GM18909 (cell line): ENCODE measurements around the gene SLC22A16.

Source experiments
- ATAC-seq: cut with Tn5 transposase; IDR thresholded peaks from one replicate; pipeline ENCODE4 v1.9.1; 2021; ENCODE audit warnings: mild to moderate bottlenecking; ENCODE audit not compliant: unreplicated experiment, poor library complexity

SLC22A16 gene

GRCh38 chr6:110449541-110449895, 26.9 kb downstream of the SLC22A16 start:
- no peak for ATAC-seq

GRCh38 chr6:110448846-110449540, 27.4 kb downstream of the SLC22A16 start:
- ATAC-seq, result no peak

DNA sequence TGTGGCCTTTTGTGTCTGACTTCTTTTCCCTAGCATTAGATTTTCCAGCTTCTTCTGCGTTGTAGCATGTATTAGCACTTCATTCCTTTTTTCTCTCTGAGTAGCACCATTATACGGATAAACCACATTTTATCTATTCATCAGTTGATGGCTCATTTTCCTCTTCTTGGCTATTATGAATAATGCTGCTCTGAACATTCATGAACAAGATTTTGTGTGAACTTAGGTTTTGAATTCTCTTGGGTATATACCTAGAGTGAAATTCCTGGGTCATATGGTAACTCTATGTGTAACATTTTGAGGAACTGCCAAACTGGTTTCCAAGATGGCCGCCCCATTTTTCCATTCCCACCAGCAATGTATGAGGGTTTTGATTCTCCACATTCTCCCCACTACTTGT, 28.7 kb downstream of the SLC22A16 start:
- ATAC-seq, result no peak

DNA sequence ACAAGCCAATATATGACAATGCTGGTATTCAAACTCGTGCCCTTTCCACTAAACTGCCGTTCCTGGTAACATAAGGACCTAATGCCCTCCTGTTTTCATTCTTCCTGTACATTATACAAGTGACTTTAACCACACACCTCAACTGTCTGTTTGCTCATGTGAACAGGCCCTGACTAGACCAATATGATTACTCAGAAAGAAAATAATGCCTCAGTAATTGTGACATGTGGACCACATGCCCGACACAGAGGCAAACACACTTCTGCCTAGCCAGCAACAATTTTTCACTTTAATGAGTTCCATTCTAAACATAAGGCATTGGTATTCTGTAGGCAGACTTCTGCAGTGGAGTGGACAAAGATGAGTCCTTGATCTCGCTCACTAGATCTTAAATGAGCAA, 30.0 kb downstream of the SLC22A16 start:
- no peak for ATAC-seq

GRCh38 chr6:110440026-110440425, 36.4 kb downstream of the SLC22A16 start:
- no peak for ATAC-seq

- ATAC-seq, result no peak
These were observed 37.1 kb downstream of the SLC22A16 start for GRCh38 chr6:110439356-110439755.

GRCh38 chr6:110434961-110435602, 41.3 kb downstream of the SLC22A16 start:
- no peak for ATAC-seq

DNA sequence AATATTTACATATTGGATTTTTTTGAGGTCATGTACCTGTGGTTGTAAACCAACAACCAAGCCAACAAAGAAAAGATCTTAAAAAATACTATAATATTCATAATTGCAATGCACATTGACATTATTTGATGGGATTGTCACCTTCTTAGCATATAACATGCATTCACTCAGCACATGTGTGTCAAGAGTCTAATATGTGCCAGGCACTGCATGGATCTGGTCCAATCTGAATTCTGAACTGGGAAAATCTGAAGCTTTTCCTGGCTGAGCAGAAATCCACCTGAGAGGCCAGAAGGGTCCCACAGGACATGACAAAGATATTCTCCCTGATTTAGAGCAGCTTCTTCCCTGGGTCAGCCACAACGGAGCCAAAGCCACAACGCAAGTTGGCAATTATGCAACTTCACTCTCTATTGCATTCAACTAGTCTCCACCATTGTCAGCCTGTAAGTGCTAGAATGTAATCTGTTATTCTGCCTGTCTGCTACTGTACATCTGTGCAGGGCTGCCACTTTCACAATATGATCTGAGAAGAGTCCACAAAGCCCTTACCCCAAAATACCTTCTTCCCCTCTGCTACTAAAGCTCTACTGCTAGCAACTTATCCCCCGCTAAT, 44.0 kb downstream of the SLC22A16 start:
- no peak for ATAC-seq

DNA sequence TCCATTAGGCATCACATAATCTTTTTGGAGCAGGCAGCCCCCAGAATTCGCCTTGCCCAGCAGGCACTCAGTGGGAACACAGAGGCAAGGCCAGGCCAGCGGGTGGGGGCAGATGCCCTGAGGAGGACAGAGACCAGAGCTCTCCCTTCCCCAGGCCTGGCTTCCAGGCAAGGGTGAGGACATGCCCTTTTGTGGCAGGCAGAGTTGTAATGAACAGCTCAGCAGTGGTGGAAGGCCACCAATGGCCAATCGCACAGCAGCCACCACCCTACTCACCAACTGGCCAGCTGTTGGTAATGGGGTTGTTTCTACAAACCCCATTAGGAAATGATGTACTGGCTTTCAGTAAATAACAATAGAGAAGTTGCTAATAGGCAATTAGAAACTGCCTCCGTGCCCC, 45.7 kb downstream of the SLC22A16 start:
- ATAC-seq, result no peak

- ATAC-seq, result no peak
These were observed 46.2 kb downstream of the SLC22A16 start for GRCh38 chr6:110430236-110430635.

- ATAC-seq, result no peak
These were observed 48.3 kb downstream of the SLC22A16 start for GRCh38 chr6:110428153-110428552.

DNA sequence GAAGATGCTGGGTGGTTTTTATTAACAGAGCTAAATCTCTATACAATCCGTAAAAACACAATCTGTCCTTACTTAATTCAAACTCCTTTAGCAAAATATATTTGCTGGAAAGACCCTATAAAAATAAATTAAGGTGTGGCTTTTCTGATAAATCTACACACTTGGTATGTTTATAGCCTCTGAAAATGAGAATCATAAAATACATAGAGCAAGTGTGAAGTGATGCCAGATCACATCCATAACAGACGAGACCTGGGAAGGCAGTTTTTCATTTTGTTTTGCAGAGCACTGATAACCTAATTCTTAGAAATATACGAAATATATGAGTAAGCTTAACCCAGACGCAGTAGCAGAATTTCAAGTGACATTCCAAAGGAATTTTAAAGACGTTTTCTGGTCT, 50.6 kb downstream of the SLC22A16 start:
- ATAC-seq, result no peak

GRCh38 chr6:110422444-110422822, 54.0 kb downstream of the SLC22A16 start:
- ATAC-seq, result no peak

DNA sequence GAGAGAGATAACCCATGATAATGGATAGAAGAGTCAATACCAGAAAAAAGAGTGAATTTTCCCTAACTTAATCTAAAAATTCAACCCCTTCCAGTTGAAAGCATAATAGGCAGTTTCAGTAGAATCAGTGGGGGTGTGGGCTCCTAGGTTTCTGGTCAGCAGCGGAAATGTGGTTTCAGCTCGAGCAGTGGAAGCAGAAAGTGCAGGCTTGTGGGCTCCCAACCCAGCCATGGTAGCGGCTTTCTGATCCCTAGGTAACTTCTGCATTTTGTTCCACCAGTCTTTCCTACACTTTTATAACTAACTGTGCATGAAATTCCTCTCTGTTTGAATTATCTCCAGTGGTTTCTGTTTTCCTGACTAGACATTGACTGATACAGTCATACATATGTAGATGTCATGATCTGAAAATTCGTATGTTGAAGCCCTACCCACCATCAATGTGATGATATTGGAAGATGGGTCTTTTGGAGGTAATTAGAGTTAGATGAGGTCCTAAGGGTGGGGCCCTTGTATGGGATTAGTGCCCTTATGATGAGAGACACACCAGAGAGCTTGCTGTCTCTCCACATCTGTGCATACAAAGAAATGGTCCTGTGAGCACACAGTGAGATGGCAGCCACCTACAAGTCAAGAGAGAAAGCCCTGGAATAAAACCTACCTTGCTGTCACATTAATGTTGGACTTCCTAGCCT, 54.5 kb downstream of the SLC22A16 start:
- no peak for ATAC-seq

GRCh38 chr6:110419028-110419739, 57.2 kb downstream of the SLC22A16 start:
- no peak for ATAC-seq

GRCh38 chr6:110418594-110418993, 57.8 kb downstream of the SLC22A16 start:
- no peak for ATAC-seq

DNA sequence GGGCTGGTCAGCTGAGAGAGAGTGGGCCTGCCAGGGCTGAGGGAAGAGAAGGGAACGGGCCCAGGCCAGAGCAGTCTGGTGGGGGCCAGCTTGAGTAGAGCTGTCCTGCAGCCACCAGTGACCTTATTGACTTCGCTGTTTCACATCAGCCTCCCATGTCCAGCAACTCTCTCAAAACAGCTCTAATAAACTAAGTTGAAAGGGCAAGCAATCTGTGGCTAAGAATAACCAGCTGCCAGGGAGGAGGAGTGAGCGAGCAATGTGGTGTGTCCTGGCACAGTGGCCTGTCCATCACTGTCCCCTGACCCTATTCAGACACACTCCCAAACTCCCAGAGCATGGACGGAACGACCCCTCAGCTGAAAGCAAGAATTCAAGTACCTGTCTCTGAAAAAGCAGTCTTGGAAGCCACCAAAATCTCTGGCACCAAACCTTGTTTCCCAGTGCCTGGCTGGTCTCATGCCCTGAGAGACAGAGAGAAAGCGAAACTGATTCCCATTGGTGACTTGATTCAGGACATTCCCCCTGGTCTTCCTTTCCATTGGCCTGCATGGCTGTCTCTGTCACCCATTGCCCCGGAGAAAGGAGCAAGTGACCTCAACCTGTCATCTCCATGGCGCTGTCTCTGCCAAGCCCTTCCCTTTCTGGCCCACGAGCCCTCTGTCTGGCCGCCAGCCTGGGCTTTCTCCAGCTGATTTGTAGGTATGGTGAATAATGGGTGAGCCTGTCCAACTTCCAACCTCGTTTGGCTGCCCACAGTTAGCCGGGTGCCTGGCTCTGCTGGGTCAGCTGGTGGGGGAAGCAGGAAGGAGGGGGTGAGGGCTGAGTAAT, 61.1 kb downstream of the SLC22A16 start, which contains the start of gene DDO:
TSS of gene DDO (minus strand) at position 490 of the 831 bp plus-strand sequence. CDS start 2,113 bp downstream, outside the sequence.
- ATAC-seq, result no peak

DNA sequence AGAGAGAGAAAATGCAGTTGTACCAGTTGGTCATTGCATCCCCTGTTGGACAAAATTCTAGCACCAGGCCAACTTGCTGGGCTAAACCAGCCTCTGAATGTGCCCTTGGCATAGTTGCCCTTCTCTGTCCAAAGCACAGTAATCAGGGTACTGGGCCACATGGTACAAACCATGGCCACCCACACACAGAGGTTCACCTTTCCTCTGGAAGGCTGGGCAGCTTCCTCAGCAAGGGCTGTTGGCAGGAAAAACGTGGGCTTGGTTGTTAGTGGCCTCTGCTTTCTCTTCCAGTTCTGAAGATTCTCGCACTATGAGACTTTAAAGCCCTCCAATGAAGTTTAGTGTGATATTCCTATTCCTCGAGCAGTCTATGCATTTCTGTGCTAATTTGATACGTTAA, 61.7 kb downstream of the SLC22A16 start:
- no peak for ATAC-seq

GRCh38 chr6:110412360-110412759, 64.1 kb downstream of the SLC22A16 start:
- ATAC-seq, result no peak

- ATAC-seq, result no peak
These were observed 65.9 kb downstream of the SLC22A16 start for GRCh38 chr6:110410511-110410910.
